Renal pelvis (tissue), 4 donors: Measurements from ENCODE around the gene EID3. TPM values are rescaled to one million over a fixed set of nuclear protein-coding genes. Genes with fewer than 3 reads are reported as not detected.
A peak's percentile ranks its signal among the peaks of the same experiment; 100 is the strongest.
"Not testable (repeated sequence)": the region's sequence is repeated elsewhere in the genome, so short reads cannot be mapped to it uniquely, and the experiment has no call there.

Experiments
- DNase-seq: peaks from one replicate; pipeline ENCODE4 v3.0.0-alpha.2; 2013
- polyA plus RNA-seq, 3 donors: library from polyadenylated mRNA; unstranded; fragments of 120-200 nt; gene quantifications; one replicate each; pipeline ENCODE4 v1.2.1, GENCODE V29; 2013; ENCODE audit not compliant: insufficient read length in 3 of 3

The EID3 gene
- polyA plus RNA-seq, 3 donors: 4.4 to 4.5 (median 4.5) TPM

GRCh38 chr12:104286516-104287482 lies 16.7 kb upstream of the EID3 start:
- peak; percentile 94 for DNase-seq

- peak; percentile 87 for DNase-seq
Measured at GRCh38 chr12:104288635-104289274, 14.8 kb upstream of the EID3 start.

GRCh38 chr12:104290320-104290719 lies 13.2 kb upstream of the EID3 start:
- DNase-seq: no peak

- DNase-seq: no peak
Measured at GRCh38 chr12:104290855-104291254, 12.7 kb upstream of the EID3 start.

- DNase-seq: no peak
Measured at GRCh38 chr12:104291867-104292524, 11.5 kb upstream of the EID3 start.

GRCh38 chr12:104292872-104293794 lies 10.4 kb upstream of the EID3 start:
- DNase-seq: no peak

GRCh38 chr12:104294158-104294859 lies 9.2 kb upstream of the EID3 start:
- DNase-seq: not testable (repeated sequence)

GRCh38 chr12:104294927-104295668 lies 8.4 kb upstream of the EID3 start:
- no peak for DNase-seq

- DNase-seq: no peak
Measured at GRCh38 chr12:104295954-104296353, 7.6 kb upstream of the EID3 start.

- DNase-seq: no peak
Measured at GRCh38 chr12:104296718-104297117, 6.8 kb upstream of the EID3 start.

- DNase-seq: no peak
Measured at GRCh38 chr12:104297477-104298113, 5.9 kb upstream of the EID3 start.

- DNase-seq: no peak
Measured at GRCh38 chr12:104299842-104300481, 3.6 kb upstream of the EID3 start.

- no peak for DNase-seq
Measured at GRCh38 chr12:104304261-104305009, 896 bp downstream of the EID3 start.

GRCh38 chr12:104305349-104305748 lies 1.8 kb downstream of the EID3 start:
- no peak for DNase-seq

GRCh38 chr12:104306376-104306775 lies 2.8 kb downstream of the EID3 start:
- DNase-seq: no peak

GRCh38 chr12:104306943-104307654 lies 3.6 kb downstream of the EID3 start:
- DNase-seq: no peak

- DNase-seq: no peak
Measured at GRCh38 chr12:104307655-104308000, 4.1 kb downstream of the EID3 start.
